WTC11 (cell line): ENCODE results near the gene CARS2. TPM values are rescaled to one million over a fixed set of nuclear protein-coding genes. Genes with fewer than 3 reads are reported as not detected.

Experiments used
- ATAC-seq: fragments of 200-7000 bp; cut with Tn5 transposase; 2 replicates; pipeline ENCODE4 v1.10.0; 2021; ENCODE audit warnings: mild to moderate bottlenecking, moderate library complexity
- CTCF ChIA-PET: fragments of 300-600 bp; sonication (Branson Sonifier 250); formaldehyde crosslinking; loops from one replicate; lab custom pipeline; 2021; ENCODE audit warnings: antibody characterized with exemption; lab: Charles Lee
- POLR2A ChIA-PET: fragments of 350-600 bp; sonication (Branson Sonifier 250); formaldehyde crosslinking; loops from one replicate; lab custom pipeline; 2021; ENCODE audit warnings: antibody characterized with exemption; lab: Charles Lee
- DNase-seq: peaks from one replicate; pipeline ENCODE4 v3.0.0; 2021; ENCODE audit warnings: low spot score
- H3K27ac Mint-ChIP-seq: 2 replicates; pipeline ENCODE4 v1.8.0; 2021; ENCODE audit warnings: mixed read lengths
- H3K27me3 Mint-ChIP-seq: 2 replicates; pipeline ENCODE4 v1.8.0; 2021; ENCODE audit warnings: low read depth, mild to moderate bottlenecking, moderate library complexity, mixed read lengths
- H3K36me3 Mint-ChIP-seq: 2 replicates; pipeline ENCODE4 v1.8.0; 2021; ENCODE audit warnings: mixed read lengths
- H3K4me1 Mint-ChIP-seq: 2 replicates; pipeline ENCODE4 v1.8.0; 2022; ENCODE audit warnings: mixed read lengths
- H3K4me3 Mint-ChIP-seq: 2 replicates; pipeline ENCODE4 v1.8.0; 2021; ENCODE audit warnings: mild to moderate bottlenecking, moderate library complexity, mixed read lengths
- H3K9me3 Mint-ChIP-seq: 2 replicates; pipeline ENCODE4 v1.8.0; 2021; ENCODE audit warnings: mixed read lengths
- AR ChIP-seq: fragments of 250-450 bp; sonication (Bioruptor Pico); IDR thresholded peaks from 2 replicates; pipeline ENCODE4 v1.9.0; 2021; ENCODE audit warnings: mild to moderate bottlenecking
- ATF1 ChIP-seq: sonication (generic); formaldehyde crosslinking; IDR thresholded peaks from 2 replicates; pipeline ENCODE4 v1.8.1; 2023; ENCODE audit warnings: mild to moderate bottlenecking, moderate library complexity, missing genetic modification reagents
- E2F1 ChIP-seq: sonication (generic); formaldehyde crosslinking; IDR thresholded peaks from 2 replicates; pipeline ENCODE4 v1.8.0; 2022; ENCODE audit warnings: mild to moderate bottlenecking, missing genetic modification reagents
- ELF4 ChIP-seq: sonication (generic); formaldehyde crosslinking; IDR thresholded peaks from 2 replicates; pipeline ENCODE4 v1.8.1; 2022; ENCODE audit warnings: low read depth, mild to moderate bottlenecking, moderate library complexity, missing genetic modification reagents
- EMX1 ChIP-seq: fragments of 250-450 bp; sonication (Bioruptor Pico); IDR thresholded peaks from 2 replicates; pipeline ENCODE4 v1.8.0; 2021; ENCODE audit warnings: mild to moderate bottlenecking
- ETV6 ChIP-seq: sonication (generic); formaldehyde crosslinking; IDR thresholded peaks from 2 replicates; pipeline ENCODE4 v1.8.1; 2022; ENCODE audit warnings: mild to moderate bottlenecking, missing genetic modification reagents
- GRHL2 ChIP-seq: fragments of 250-450 bp; sonication (Bioruptor Pico); IDR thresholded peaks from 2 replicates; pipeline ENCODE4 v1.8.0; 2022; ENCODE audit warnings: mild to moderate bottlenecking, moderate library complexity; ENCODE audit not compliant: insufficient replicate concordance, severe bottlenecking
- GTF2I ChIP-seq: fragments of 250-450 bp; sonication (Bioruptor Pico); conservative IDR thresholded peaks from 2 replicates; pipeline ENCODE4 v1.4.0; 2021; ENCODE audit warnings: mild to moderate bottlenecking
- IRF1 ChIP-seq: sonication (generic); formaldehyde crosslinking; IDR thresholded peaks from 2 replicates; pipeline ENCODE4 v1.8.0; 2023; ENCODE audit warnings: missing genetic modification reagents
- NFYB ChIP-seq: sonication (generic); formaldehyde crosslinking; conservative IDR thresholded peaks from 2 replicates; pipeline ENCODE4 v1.8.0; 2022; ENCODE audit warnings: low read depth, missing genetic modification reagents
- SMAD3 ChIP-seq: sonication (generic); formaldehyde crosslinking; IDR thresholded peaks from 2 replicates; pipeline ENCODE4 v1.8.0; 2022; ENCODE audit warnings: missing genetic modification reagents, mild to moderate bottlenecking, borderline replicate concordance
- SP1 ChIP-seq: sonication (generic); formaldehyde crosslinking; conservative IDR thresholded peaks from 2 replicates; pipeline ENCODE4 v1.8.1; 2022; ENCODE audit warnings: missing genetic modification reagents
- USF1 ChIP-seq: sonication (generic); formaldehyde crosslinking; IDR thresholded peaks from 2 replicates; pipeline ENCODE4 v1.8.0; 2022; ENCODE audit warnings: mild to moderate bottlenecking, missing genetic modification reagents
- ZBTB21 ChIP-seq: sonication (generic); formaldehyde crosslinking; IDR thresholded peaks from 2 replicates; pipeline ENCODE4 v1.8.1; 2023; ENCODE audit warnings: mild to moderate bottlenecking, missing genetic modification reagents, borderline replicate concordance
- ZMAT4 ChIP-seq: fragments of 250-450 bp; sonication (Bioruptor Pico); IDR thresholded peaks from 2 replicates; pipeline ENCODE4 v1.9.0; 2021; ENCODE audit warnings: mild to moderate bottlenecking
- ZNF396 ChIP-seq: fragments of 250-450 bp; sonication (Bioruptor Pico); IDR thresholded peaks from 2 replicates; pipeline ENCODE4 v1.8.0; 2021; ENCODE audit warnings: mild to moderate bottlenecking, moderate library complexity, borderline replicate concordance
- ZNF532 ChIP-seq: fragments of 250-450 bp; sonication (Bioruptor Pico); IDR thresholded peaks from 2 replicates; pipeline ENCODE4 v1.9.0; 2021; ENCODE audit warnings: mild to moderate bottlenecking, borderline replicate concordance
- total RNA-seq: library from RNA; stranded (reverse); gene quantifications from 3 replicates; pipeline ENCODE4 v1.2.3, GENCODE V29; 2021

The CARS2 gene
- total RNA-seq, 1 experiment from 2014 or later = 39.9 TPM

GRCh38 chr13:110700186-110700585, 5.7 kb downstream of the CARS2 start:
- TF ChIP-seq AR (CRISPR knock-in tag) (no peak), USF1 (CRISPR knock-in tag) (no peak), ZMAT4 (CRISPR knock-in tag) (no peak), SP1 (CRISPR knock-in tag) (no peak), EMX1 (CRISPR knock-in tag) (no peak), ATF1 (no peak), GRHL2 (CRISPR knock-in tag) (no peak), ZNF532 (CRISPR knock-in tag) (no peak), ZBTB21 (no peak), E2F1 (no peak), SMAD3 (CRISPR knock-in tag) (no peak), NFYB (no peak), ELF4 (CRISPR knock-in tag) (no peak)
- TF ChIP-seq, all 79 proteins: peak for 0
- Mint-ChIP-seq H3K4me1 (peaks cover 14% of the 10 kb centered on the region), H3K4me3 (no peak overlapping the region), H3K27me3 (no peaks in the 10 kb centered on the region), H3K9me3 (no peaks in the 10 kb centered on the region), H3K27ac (no peak overlapping the region), H3K36me3 (peaks cover 54% of the 10 kb centered on the region)
- POLR2A ChIA-PET = no interaction called here
- DNase-seq (no peak), ATAC-seq (no peak)
- CTCF ChIA-PET = no interaction called here

GRCh38 chr13:110699148-110700145, 6.5 kb downstream of the CARS2 start:
- no peak for ATAC-seq
- Mint-ChIP-seq H3K4me1 (peaks cover 9% of the 10 kb centered on the region), H3K4me3 (no peak overlapping the region), H3K9me3 (no peaks in the 10 kb centered on the region), H3K36me3 (peaks cover 54% of the 10 kb centered on the region), H3K27ac (no peak overlapping the region), H3K27me3 (no peaks in the 10 kb centered on the region)
- POLR2A ChIA-PET = no interaction called here
- TF ChIP-seq ZNF396 (no peak), IRF1 (no peak), GTF2I (CRISPR knock-in tag) (no peak), ETV6 (no peak)
- no peak for DNase-seq
- CTCF ChIA-PET = no interaction called here
